Measurements from ENCODE around the gene SH3RF3. TPM values are rescaled to one million over a fixed set of nuclear protein-coding genes. Genes with fewer than 3 reads are reported as not detected.

Gene SH3RF3
- total and polyA plus RNA-seq, 10 of the 15 experiments (the other 5 are each of a cell fraction or from before 2014, with no cell fraction given), result 0.08 to 8.8 (median 2.3) TPM

DNA sequence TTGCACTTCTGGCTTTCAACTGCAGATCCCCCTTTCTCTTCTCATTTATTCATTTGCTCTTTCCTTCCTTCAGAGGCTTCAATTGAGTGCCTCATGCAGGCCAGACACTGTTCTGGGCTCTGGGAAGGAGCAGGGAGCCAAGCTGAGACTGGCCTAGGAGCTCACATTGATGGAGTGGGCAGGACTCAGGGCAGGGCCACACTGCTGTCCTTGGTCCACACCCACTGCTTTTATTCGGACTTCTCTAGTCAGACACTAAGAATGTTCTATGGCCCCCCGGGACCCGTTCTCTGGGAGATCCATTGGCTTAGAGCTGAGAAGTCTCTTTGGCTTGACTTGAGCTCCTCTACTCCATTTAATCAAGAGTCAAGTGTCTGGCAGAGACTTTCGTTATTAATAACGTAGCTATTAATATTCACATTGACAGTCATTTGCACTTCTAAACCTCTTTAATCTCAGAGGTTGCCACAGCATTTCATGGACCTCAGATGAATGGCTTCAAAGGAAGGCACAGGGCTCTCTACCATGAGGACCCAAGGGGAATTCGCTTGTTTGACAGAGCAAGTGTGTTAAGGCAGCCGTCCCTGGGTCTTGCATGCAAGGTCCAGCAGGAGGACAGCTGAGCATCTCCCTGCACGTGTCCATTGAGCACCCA lies 20.1 kb downstream of the SH3RF3 start:
- ChIA-PET POLR2A (no interaction called here), CTCF (interaction anchor here (0.8 to 2.5 kb wide), 5 partner anchors 17 to 361 kb away, joined by 3 to 15 read pairs (median 5); no protein-coding TSS in a partner anchor), SMC1A (ENCODE audit: uncharacterized antibody, unreplicated experiment) (interaction anchor here (0.8 to 3.1 kb wide), 13 partner anchors 9 to 361 kb away, joined by 3 to 18 read pairs (median 4); no protein-coding TSS in a partner anchor), RAD21 (ENCODE audit: unreplicated experiment) (interaction anchor here (0.6 to 2.4 kb wide), 9 partner anchors 16 to 365 kb away, joined by 3 to 9 read pairs (median 3); partner anchors contain the start of gene SH3RF3)
- Histone ChIP-seq H3K4me3 (0 out of 2 replicates have a peak overlapping the region, but pooled peaks have one; percentile 28), H3K79me2 (ENCODE audit: control insufficient read depth, insufficient read depth, low read length) (peaks cover 4% of the 10 kb centered on the region), H3K27ac (ENCODE audit: control insufficient read depth, insufficient read depth) (no peak overlapping the region), H3K27me3 (replicated peaks in 1 of 2; ENCODE audit: control insufficient read depth in 2 of 2, insufficient read depth in 2 of 2, low read length in 1 of 2) (peaks cover 0 to 3% of the 10 kb centered on the region in 2 experiments; a peak in 1 of 4 replicates), H3K9ac (ENCODE audit: control insufficient read depth, insufficient read depth, low read length) (no peak overlapping the region), H3K36me3 (ENCODE audit: control insufficient read depth in 2 of 2, insufficient read depth in 2 of 2, low read length in 1 of 2) (peaks cover 0 to 1% of the 10 kb centered on the region in 2 experiments; a peak in 1 of 4 replicates), H2AFZ (ENCODE audit: control insufficient read depth, low read depth, low read length) (no peak overlapping the region), H3K9me3 (replicated peaks; ENCODE audit: control insufficient read depth, insufficient read depth, low read length) (no peaks in the 10 kb centered on the region), H3K4me1 (ENCODE audit: control insufficient read depth, insufficient read depth, low read length) (peaks cover 21% of the 10 kb centered on the region), H4K20me1 (ENCODE audit: control insufficient read depth, insufficient read depth) (no peaks in the 10 kb centered on the region), H3K4me2 (ENCODE audit: control insufficient read depth, insufficient read depth) (no peak overlapping the region)
- in situ Hi-C loops (cut with MboI), result no loop called here
- BruUV-seq (replicated peaks), result no TSS peak
- intact Hi-C loops (cut with micrococcal nuclease; ENCODE audit: unreplicated experiment), result loop anchor here (10.0 kb wide), 1 partner anchor 456 kb away; no protein-coding TSS in a partner anchor
- DNase-seq (ENCODE audit: low read depth, low spot score) (no peak), ATAC-seq (peak; percentile 93), FAIRE-seq (peak; percentile 61)
- WGBS (ENCODE audit: insufficient coverage, insufficient replicate concordance, low lambda C conversion rate, missing lambda C conversion rate), result 0% methylated on average over 7 of the region's 8 CpGs
- TF ChIP-seq MEF2A (IDR thresholded peaks at IDR 0.05; ENCODE audit: insufficient read depth, low read depth, low read length), result peak; percentile 89
- no peak for TF ChIP-seq FOXK2 (IDR thresholded peaks at IDR 0.05)
- peak in 1 of 2 experiments; percentile 64; a peak in 2 of 4 replicates for TF ChIP-seq BHLHE40 (IDR thresholded peaks at IDR 0.05; ENCODE audit: borderline replicate concordance in 1 of 2, low read depth in 2 of 2, low read length in 1 of 2)
- no peak for TF ChIP-seq SIN3A (IDR thresholded peaks at IDR 0.05; ENCODE audit: low read depth, low read length)
- no peak for TF ChIP-seq NFXL1 (IDR thresholded peaks at IDR 0.05; ENCODE audit: borderline replicate concordance)
- TF ChIP-seq DPF2 (IDR thresholded peaks at IDR 0.05), result peak; percentile 80
- TF ChIP-seq SMC3 (IDR thresholded peaks at IDR 0.05; ENCODE audit: borderline replicate concordance, low read length), result no peak
- no peak for TF ChIP-seq POLR2AphosphoS2 (IDR thresholded peaks at IDR 0.05; ENCODE audit: low read depth, low read length)
- peak; percentile 56; the same call in 1 of the 2 replicates for TF ChIP-seq GABPA (IDR thresholded peaks at IDR 0.05; ENCODE audit: low read depth)
- peak; percentile 85 for TF ChIP-seq PAX5 (IDR thresholded peaks at IDR 0.05; ENCODE audit: borderline replicate concordance, low read depth, low read length)
- no peak for TF ChIP-seq TARDBP (IDR thresholded peaks at IDR 0.05; ENCODE audit: borderline replicate concordance)
- TF ChIP-seq SUZ12 (IDR thresholded peaks at IDR 0.05; ENCODE audit: unreplicated experiment), result no peak
- TF ChIP-seq EGR1 (IDR thresholded peaks at IDR 0.05; ENCODE audit: borderline replicate concordance in 1 of 2, low read depth in 2 of 2, low read length in 2 of 2), result no peak
- TF ChIP-seq, protein P1, sequence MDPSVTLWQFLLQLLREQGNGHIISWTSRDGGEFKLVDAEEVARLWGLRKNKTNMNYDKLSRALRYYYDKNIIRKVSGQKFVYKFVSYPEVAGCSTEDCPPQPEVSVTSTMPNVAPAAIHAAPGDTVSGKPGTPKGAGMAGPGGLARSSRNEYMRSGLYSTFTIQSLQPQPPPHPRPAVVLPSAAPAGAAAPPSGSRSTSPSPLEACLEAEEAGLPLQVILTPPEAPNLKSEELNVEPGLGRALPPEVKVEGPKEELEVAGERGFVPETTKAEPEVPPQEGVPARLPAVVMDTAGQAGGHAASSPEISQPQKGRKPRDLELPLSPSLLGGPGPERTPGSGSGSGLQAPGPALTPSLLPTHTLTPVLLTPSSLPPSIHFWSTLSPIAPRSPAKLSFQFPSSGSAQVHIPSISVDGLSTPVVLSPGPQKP (IDR thresholded peaks at IDR 0.05; ENCODE audit: low read depth, low read length), result no peak
- peak in 1 of 2 experiments; percentile 65; a peak in 1 of 4 replicates for TF ChIP-seq ETV6 (conservative IDR thresholded peaks at IDR 0.05 in 1 of 2, IDR thresholded peaks at IDR 0.05 in 1 of 2; ENCODE audit: borderline replicate concordance in 1 of 2, low read depth in 1 of 2)
- TF ChIP-seq, protein P2, sequence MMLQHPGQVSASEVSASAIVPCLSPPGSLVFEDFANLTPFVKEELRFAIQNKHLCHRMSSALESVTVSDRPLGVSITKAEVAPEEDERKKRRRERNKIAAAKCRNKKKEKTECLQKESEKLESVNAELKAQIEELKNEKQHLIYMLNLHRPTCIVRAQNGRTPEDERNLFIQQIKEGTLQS (IDR thresholded peaks at IDR 0.05; ENCODE audit: borderline replicate concordance, extremely low read depth, low read depth, low read length), result no peak
- TF ChIP-seq TCF7 (IDR thresholded peaks at IDR 0.05; ENCODE audit: borderline replicate concordance), result peak; percentile 100
- no peak for TF ChIP-seq POLR2AphosphoS5 (IDR thresholded peaks at IDR 0.05; ENCODE audit: low read length)
- TF ChIP-seq CBX5 (IDR thresholded peaks at IDR 0.05; ENCODE audit: low read depth), result no peak
- peak; percentile 94 for TF ChIP-seq RUNX3 (IDR thresholded peaks at IDR 0.05; ENCODE audit: low read length)
- TF ChIP-seq GATAD2B (conservative IDR thresholded peaks at IDR 0.05; ENCODE audit: low read depth), result 0 out of 2 replicates have a peak, but pooled peaks have one; percentile 43
- no peak for TF ChIP-seq SIX5 (IDR thresholded peaks at IDR 0.05; ENCODE audit: low read depth, low read length, severe bottlenecking)
- TF ChIP-seq STAT3 (IDR thresholded peaks at IDR 0.05; ENCODE audit: low read depth, low read length), result no peak

Data from GM12878 (cell line).